ENCODE data around the gene IFNA7.
"Not testable (repeated sequence)": the region's sequence is repeated elsewhere in the genome, so short reads cannot be mapped to it uniquely, and the experiment has no call there.

DNA sequence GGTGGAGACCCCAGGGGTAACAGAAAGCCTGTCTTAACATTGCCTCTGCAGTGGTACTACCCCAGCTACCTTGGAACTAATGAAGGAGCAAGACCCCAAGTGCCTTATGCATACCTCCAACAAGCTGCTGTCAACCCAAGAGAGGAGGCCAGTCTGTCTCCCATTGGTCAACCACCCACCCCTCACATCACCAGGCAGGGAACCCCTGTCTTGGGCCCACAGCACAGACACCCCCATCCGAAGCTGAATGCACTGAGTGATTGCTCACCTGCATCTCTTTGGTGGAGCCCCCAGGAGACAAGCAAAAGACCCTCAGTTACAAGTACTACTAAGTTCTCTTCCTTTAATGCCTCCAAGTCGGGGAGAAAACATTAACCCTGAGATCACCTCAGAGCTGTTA lies 10.2 kb upstream of the IFNA7 start:
- TF ChIP-seq, protein P1, sequence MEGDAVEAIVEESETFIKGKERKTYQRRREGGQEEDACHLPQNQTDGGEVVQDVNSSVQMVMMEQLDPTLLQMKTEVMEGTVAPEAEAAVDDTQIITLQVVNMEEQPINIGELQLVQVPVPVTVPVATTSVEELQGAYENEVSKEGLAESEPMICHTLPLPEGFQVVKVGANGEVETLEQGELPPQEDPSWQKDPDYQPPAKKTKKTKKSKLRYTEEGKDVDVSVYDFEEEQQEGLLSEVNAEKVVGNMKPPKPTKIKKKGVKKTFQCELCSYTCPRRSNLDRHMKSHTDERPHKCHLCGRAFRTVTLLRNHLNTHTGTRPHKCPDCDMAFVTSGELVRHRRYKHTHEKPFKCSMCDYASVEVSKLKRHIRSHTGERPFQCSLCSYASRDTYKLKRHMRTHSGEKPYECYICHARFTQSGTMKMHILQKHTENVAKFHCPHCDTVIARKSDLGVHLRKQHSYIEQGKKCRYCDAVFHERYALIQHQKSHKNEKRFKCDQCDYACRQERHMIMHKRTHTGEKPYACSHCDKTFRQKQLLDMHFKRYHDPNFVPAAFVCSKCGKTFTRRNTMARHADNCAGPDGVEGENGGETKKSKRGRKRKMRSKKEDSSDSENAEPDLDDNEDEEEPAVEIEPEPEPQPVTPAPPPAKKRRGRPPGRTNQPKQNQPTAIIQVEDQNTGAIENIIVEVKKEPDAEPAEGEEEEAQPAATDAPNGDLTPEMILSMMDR (conservative IDR thresholded peaks at IDR 0.05) = not testable (repeated sequence)
- TF ChIP-seq ZFX (IDR thresholded peaks at IDR 0.05) = not testable (repeated sequence)
